K562 (cell line): Measurements from ENCODE around the gene NEK5. TPM values are rescaled to one million over a fixed set of nuclear protein-coding genes. Genes with fewer than 3 reads are reported as not detected.

Experiments
- ATF7 ChIP-seq: fragments of 450-650 bp; IDR thresholded peaks from 2 replicates; pipeline ENCODE4 v1.7.1; 2014; ENCODE audit warnings: mild to moderate bottlenecking, moderate library complexity
- ZBTB1 ChIP-seq: sonication (generic); formaldehyde crosslinking; IDR thresholded peaks from 2 replicates; pipeline ENCODE4 v1.8.1; 2023; ENCODE audit warnings: missing genetic modification reagents, low read depth, mild to moderate bottlenecking, borderline replicate concordance
- polyA plus RNA-seq, 8 experiments: library from polyadenylated mRNA; depleted of rRNA in 4 of 8; stranded (reverse) in 5 of 8; unstranded in 3 of 8; fragments of >200 nt; fragmentation: Nextera tagmentation in 2 of 8; fragmentation: Illumina TruSeq in 1 of 8; extraction: Ambion mirVana in 2 of 8; extraction: Trizol in 1 of 8; gene quantifications; 2 replicates each; pipeline versions ENCODE4 v1.2.1 to v1.2.3, GENCODE V29; 2011 to 2014; ENCODE audit warnings: inconsistent platforms in 1 of 8, missing spikeins in 1 of 8
- total RNA-seq, 7 experiments: library from RNA; depleted of rRNA in 6 of 7; stranded (reverse); fragments of >200 nt in 6 of 7; fragmentation: Illumina TruSeq in 2 of 7; extraction: Trizol in 2 of 7; gene quantifications; 2 replicates each; pipeline versions ENCODE4 v1.2.1 to v1.2.3, GENCODE V29; 2011 to 2021; ENCODE audit warnings: low replicate concordance in 1 of 7
- TF ChIP-seq, protein P1 (sequence below), 2 experiments: fragments of 450-650 bp; formaldehyde crosslinking in 1 of 2; IDR thresholded peaks; 2 replicates each; pipeline versions ENCODE4 v1.4.0 to v1.6.1; 2014 to 2020; ENCODE audit warnings: mild to moderate bottlenecking in 2 of 2, borderline replicate concordance in 1 of 2, low read depth in 1 of 2
- TF ChIP-seq, protein P2 (sequence below): fragments of 250-450 bp; sonication (Bioruptor Pico); IDR thresholded peaks from 2 replicates; pipeline ENCODE4 v1.4.0; 2020

NEK5 gene
- total and polyA plus RNA-seq, 9 of the 15 experiments (the other 6 are each of a cell fraction or from before 2014, with no cell fraction given), result 0.09 to 0.44 (median 0.33) TPM

DNA sequence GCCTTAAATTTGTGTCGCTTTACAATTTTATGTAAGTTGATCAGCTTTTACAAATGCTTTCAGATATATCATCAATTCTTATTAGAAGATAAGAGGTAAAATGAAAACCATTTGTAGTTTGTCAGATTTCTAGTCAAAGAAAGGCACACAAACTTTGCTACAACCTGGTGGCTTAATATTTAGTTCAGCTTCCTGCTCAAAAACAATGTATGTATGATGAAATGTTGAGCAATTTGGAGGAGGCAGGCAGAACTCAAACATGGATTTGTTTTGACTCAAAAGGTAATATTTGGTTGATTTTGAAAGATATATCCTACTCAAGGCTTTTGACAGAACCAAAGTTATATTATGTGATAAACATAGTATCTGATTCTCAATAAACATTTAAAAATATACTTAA, 24.2 kb downstream of the NEK5 start (continued):
- TF ChIP-seq, protein P1, sequence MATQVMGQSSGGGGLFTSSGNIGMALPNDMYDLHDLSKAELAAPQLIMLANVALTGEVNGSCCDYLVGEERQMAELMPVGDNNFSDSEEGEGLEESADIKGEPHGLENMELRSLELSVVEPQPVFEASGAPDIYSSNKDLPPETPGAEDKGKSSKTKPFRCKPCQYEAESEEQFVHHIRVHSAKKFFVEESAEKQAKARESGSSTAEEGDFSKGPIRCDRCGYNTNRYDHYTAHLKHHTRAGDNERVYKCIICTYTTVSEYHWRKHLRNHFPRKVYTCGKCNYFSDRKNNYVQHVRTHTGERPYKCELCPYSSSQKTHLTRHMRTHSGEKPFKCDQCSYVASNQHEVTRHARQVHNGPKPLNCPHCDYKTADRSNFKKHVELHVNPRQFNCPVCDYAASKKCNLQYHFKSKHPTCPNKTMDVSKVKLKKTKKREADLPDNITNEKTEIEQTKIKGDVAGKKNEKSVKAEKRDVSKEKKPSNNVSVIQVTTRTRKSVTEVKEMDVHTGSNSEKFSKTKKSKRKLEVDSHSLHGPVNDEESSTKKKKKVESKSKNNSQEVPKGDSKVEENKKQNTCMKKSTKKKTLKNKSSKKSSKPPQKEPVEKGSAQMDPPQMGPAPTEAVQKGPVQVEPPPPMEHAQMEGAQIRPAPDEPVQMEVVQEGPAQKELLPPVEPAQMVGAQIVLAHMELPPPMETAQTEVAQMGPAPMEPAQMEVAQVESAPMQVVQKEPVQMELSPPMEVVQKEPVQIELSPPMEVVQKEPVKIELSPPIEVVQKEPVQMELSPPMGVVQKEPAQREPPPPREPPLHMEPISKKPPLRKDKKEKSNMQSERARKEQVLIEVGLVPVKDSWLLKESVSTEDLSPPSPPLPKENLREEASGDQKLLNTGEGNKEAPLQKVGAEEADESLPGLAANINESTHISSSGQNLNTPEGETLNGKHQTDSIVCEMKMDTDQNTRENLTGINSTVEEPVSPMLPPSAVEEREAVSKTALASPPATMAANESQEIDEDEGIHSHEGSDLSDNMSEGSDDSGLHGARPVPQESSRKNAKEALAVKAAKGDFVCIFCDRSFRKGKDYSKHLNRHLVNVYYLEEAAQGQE (IDR thresholded peaks at IDR 0.05; ENCODE audit: borderline replicate concordance), result no peak
- TF ChIP-seq, protein P1 (CRISPR knock-in tag; IDR thresholded peaks at IDR 0.05; ENCODE audit: low read depth), result no peak
- TF ChIP-seq, protein P2, sequence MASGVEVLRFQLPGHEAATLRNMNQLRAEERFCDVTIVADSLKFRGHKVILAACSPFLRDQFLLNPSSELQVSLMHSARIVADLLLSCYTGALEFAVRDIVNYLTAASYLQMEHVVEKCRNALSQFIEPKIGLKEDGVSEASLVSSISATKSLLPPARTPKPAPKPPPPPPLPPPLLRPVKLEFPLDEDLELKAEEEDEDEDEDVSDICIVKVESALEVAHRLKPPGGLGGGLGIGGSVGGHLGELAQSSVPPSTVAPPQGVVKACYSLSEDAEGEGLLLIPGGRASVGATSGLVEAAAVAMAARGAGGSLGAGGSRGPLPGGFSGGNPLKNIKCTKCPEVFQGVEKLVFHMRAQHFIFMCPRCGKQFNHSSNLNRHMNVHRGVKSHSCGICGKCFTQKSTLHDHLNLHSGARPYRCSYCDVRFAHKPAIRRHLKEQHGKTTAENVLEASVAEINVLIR (CRISPR knock-in tag), result no peak
- TF ChIP-seq ATF7 (peak; percentile 54; the same call in 1 of the 2 replicates), ZBTB1 (CRISPR knock-in tag) (no peak)
